ENCODE results near the gene C22orf42. TPM values are rescaled to one million over a fixed set of nuclear protein-coding genes. Genes with fewer than 3 reads are reported as not detected.
A peak's percentile ranks its signal among the peaks of the same experiment; 100 is the strongest.
"Not testable (repeated sequence)": the region's sequence is repeated elsewhere in the genome, so short reads cannot be mapped to it uniquely, and the experiment has no call there.

C22orf42 gene
- total RNA-seq, 1 donor from 2014 or later = not detected

DNA sequence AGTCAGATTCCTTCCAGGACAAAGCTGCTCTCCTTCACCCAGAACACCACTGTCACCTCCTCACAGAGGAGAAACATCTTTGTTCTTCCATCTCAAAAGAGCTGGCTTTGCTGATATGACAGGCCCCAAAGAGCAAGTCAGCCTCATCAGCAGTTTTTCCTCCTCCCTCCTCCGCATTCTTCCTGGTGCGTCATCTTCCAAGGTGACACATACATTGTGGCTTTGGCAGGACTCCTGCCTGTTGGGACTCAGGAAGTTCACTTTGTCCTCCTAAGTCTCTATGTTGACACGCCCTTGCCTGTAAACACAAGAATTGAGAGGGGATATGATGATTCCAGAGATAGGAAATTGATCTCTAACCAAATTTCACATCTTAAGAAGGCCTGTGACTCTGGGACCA is 23.1 kb downstream of the C22orf42 start:
- DNase-seq (ENCODE audit: low read depth in 2 of 2) = peak; percentile 17 to 79

DNA sequence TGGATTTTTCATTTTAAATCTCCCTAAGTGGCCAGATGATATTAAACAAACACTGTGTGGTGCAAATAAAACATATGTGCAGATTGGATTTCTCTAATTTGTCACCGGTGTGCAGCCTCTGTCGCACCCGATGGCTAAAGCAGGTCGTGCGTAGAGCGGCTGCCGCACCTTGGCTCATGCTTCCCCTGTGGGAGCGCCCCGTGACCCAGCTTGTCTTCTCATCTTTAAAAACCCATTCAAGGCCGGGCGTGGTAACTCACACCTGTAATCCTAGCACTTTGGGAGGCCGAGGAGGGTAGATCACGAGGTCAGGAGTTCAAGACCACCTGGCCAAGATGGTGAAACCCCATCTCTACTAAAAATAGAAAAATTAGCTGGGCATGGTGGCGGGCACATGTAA is 24.3 kb downstream of the C22orf42 start:
- not testable (repeated sequence) for DNase-seq (ENCODE audit: low read depth in 2 of 2)

DNA sequence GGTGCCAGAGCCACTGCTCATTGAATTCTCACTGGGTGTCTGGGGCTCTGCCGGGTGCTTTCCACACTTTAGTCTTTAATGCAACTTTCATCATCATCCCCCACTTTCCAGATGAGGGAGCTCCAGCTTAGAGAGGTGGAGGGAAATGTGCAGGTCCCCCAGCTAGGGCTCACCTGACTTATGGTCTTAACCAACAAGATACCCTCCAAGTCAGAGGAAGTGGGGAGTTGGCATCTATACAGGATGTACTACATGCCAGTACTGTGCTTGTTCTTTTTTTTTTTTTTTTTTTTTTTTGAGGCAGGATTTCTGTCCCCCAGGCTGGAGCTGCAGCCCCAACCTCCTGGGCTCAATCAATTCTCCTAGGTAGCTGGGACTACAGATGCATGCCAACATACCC is 26.3 kb downstream of the C22orf42 start:
- DNase-seq (ENCODE audit: low read depth in 2 of 2) = no peak

DNA sequence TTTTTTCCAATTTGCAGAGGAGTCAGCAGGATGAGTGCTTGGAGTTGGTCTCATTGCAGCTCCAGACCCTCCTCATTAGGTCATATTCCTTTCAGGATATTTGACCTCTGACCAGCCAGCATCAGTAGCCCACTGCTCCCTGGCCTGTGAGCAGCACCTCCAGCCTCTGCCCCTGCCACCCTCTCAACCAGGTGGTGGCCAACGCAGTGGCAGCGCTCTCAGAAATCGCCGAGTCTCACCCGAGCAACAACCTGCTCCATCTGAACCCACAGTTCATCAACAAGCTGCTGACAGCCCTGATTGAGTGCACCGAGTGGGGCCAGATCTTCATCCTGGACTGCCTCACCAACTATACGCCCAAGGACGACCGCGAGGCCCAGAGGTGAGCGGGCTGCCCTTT is 27.0 kb downstream of the C22orf42 start:
- DNase-seq (ENCODE audit: low read depth in 2 of 2) = no peak

DNA sequence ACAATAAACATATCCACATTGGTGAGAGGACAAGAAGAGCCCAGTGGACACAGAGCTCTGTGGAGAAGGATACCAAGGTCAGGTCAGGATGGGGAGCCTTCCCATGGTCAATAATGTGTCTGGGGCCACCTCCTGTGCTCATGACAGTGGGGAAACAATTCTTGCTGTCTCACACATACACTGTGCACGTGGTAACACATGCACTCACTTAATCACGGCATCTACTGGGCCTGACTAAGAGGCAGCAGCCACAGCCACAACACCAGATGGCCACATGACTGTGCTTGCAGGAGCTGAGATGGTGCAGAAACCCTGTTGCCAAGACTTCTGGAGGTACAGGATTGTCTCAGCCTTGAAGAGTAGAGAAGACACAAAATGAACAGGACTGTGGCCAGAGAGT is 28.6 kb downstream of the C22orf42 start:
- DNase-seq (ENCODE audit: low read depth in 2 of 2) = no peak

DNA sequence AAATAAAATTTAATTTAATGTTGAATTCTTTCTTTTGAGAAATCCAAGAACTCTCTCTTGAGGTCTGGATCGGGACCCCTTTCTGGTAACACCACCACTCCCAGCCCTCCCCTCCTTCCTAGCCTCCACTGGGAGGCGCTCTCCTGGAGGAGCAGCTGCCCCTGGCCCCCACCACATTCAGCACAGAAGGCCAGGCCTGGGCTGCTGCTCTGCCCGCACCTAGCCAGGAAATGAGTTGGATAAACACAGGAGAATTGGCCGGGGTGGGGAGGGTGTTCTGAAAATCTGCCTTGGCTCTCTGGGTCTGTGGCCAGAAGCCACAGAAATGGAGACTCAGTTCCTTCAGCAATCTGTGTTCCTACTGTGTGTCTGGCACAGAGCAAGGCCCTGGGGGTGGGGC is 31.2 kb downstream of the C22orf42 start:
- peak in 1 of 2 donors; percentile 22 for DNase-seq (ENCODE audit: low read depth in 2 of 2)

DNA sequence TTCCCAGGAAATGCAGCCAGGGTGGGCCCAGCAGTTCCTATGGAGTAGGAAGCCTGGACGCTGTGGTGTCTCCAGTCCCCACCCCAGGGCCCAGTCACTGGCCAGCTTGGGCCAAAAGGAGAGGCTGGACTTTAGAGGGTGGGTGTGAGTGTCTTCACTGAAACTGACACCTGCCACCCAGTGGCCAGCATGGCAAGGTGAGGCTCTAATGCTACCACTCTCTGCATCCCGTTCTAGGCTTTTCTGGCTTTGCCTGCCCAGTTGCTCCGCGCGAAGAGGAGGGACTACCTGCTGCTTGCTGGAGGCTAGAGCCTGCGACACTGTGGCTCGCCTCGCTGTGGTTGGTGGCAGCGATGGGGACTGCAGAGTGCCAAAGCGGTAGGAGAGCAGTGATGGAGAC is 35.4 kb downstream of the C22orf42 start:
- no peak for DNase-seq (ENCODE audit: low read depth in 2 of 2)

DNA sequence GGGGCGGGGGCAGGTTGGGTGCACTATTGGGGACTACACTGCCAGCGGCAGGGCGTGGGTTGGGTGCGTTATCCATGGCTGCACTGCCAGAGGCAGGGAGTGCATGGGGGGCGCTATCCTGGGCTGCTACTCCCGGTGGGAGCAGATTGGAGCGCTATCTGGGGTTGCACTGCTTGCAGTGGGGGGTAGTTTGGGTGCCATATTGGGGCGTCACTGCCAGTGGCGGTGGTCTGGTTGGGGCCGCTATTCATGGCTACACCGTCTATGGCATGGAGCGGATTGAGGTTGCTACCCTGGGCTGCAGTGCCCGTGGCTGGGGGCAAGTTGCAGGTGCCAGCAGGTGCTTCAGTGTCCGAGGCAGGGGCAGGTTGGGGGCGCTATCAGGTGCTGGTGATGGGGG is 36.2 kb downstream of the C22orf42 start:
- no peak for DNase-seq (ENCODE audit: low read depth in 2 of 2)

DNA sequence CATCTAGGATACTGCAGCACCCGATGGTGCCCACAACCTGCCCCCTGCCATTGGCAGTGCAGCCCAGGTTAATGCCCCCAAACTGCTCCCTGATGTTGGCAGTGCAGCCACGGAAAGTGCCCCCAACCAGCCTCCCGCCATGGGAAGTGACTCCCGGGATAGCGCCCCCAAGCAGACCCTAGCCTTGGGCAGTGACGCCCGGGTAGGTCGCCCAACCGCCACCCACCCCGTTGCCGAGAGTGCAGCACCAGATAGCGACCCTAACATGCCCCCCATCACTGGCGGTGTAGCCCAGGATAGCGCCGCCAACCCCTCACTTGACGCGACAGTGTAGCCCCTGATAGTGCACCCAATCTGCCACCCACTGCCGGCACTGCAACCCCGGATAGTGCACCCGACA is 38.5 kb downstream of the C22orf42 start:
- no peak for DNase-seq (ENCODE audit: low read depth in 2 of 2)

DNA sequence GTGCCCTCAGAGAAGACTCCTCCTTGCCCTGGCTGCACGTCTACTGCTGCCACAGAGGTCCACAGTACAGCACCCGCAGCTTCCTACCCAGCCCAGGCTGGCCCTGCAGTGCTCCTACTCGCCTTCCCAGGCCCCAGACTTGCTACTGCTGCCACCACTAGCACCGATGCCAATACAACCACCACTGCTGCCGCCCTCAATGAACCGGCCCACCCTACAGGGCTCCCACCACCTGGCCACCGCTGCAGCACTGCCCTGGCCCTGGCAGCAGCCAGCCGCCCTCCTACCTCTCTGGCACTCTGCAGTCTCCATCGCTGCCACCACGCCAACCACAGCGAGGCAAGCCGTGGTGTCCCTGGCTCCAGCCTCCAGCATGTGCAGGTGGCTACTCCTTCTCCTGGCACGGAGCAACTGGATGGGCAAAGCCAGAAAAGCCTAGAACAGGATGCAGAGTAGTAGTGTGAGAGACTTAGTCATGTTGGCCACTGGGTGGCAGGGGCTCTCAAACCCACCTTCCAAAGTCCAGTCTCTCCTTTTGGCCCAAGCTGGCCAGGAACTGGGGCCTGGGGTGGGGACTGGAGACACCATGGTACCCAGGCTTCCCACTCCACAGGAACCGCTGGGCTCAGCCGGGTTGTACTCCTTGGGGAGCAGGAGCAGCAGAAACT is 39.4 kb downstream of the C22orf42 start:
- DNase-seq (ENCODE audit: low read depth in 2 of 2) = peak in 1 of 2 donors; percentile 5

DNA sequence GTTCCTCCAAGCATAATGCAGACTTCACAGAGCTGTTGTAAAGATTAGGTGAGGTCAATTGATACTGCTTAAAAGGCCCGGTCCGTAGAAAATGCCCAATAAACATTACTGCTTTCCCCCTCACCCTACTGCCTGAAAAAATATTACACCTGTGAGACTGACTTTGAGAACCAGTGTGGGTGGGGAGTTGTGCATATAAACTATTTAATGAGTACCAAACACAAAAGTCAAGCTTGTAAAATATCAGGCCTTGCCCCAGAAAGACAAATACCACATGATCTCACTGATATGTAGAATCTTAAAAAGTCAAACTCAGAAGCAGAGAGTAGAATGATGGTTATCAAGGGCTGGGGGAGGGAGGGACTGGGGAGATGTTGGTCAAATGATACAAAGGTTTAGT is 46.7 kb downstream of the C22orf42 start:
- DNase-seq (ENCODE audit: low read depth in 2 of 2) = no peak

DNA sequence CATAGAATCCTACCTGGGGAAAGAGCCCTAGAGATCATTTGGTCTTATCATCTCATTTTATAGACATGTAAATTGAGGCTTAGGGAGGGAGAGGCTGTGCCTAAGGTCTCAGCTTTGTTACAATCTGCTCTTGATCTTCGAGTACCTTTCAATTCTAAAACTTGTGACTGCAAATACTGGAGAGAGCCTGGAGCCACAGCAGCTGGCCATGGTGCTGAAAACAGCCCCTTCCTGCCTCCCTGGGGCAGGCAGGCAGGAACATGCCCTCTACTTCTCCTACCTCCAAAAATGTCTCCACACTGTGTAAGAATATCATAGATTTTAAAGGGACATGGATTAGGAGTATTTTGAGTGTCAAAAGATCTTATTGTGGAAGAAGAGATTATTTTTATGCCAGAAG is 52.2 kb downstream of the C22orf42 start:
- peak; percentile 39 to 43 for DNase-seq (ENCODE audit: low read depth in 2 of 2)

DNA sequence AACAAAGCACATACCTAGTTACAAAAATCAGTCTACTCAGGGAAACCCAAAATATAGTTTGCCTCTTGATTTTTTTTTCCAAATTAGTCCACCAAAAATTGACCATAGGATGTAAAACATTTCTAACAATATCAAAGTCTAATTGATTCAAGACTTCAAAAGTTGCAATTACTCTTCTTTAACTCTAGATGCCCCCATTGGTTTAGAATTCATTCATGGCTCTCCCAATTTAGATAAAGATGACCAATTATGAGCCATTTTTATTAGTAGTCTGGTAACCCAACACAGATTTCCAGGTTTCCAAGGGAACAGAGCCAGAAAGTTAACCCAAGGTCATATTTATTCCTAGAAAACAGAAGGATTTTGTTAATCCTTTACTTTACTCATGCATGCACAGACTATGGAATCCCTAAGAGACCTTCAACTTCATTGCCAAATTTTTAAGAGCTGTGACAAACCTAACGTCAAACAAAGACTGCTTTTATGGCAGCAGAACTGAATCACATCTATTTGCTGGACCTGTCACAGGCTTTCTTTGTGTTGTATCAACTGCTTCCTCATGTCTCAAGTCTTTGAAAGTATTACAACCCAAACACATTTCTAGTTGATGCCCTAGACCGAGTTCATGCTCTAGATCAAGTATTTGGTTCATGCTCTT is 55.3 kb downstream of the C22orf42 start:
- peak; percentile 24 to 51 for DNase-seq (ENCODE audit: low read depth in 2 of 2)

DNA sequence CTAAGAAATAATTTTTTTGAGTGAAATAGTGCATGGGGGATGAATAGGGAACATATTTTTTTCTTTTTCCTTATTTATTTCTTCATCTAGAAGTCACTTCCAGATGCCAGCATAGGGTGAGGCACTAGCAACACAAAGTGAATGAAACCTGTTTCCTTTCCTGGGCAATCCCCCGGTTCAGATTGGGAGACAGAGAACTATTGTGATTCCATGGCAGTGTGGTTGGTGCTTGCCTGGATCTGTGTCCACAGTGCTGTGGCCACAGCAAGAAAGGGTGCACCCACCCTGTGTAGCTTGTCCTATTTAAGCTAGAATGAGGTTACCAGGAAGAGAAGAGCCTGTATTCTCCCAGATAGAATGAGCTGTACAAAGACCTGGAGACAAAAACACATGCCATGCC is 58.4 kb downstream of the C22orf42 start:
- no peak for DNase-seq (ENCODE audit: low read depth in 2 of 2)

Other genes with a start within 250 kb of the C22orf42 start
- 89.6 and 103 TPM in 2 replicates for gene YWHAH, start 214.8 kb downstream of the C22orf42 start, total RNA-seq
- not detected in 2 replicates for gene SLC5A1, start 116.0 kb downstream of the C22orf42 start, total RNA-seq
- gene RFPL2, start 45.8 kb upstream of the C22orf42 start, total RNA-seq = not detected in 2 replicates
- gene SLC5A4, start 96.0 kb upstream of the C22orf42 start, total RNA-seq = 0.79 and 1.3 TPM in 2 replicates
- not detected in 2 replicates for gene RFPL3, start 198.6 kb upstream of the C22orf42 start, total RNA-seq

Data from lung microvascular endothelial cell (primary cell).